A549 (cell line): ENCODE measurements around the gene ANKRD11. TPM values are rescaled to one million over a fixed set of nuclear protein-coding genes. Genes with fewer than 3 reads are reported as not detected.

Experiments used
- ATAC-seq, 2 experiments: fragments of 200-7000 bp in 1 of 2; fragments of >200 bp in 1 of 2; cut with Nextera tagmentation in 1 of 2; cut with Tn5 transposase in 1 of 2; 3 replicates each; pipeline versions ENCODE4 v1.8.0 to v1.9.1; 2018 to 2020; ENCODE audit warnings: mild to moderate bottlenecking in 1 of 2, moderate library complexity in 1 of 2
- CTCF ChIA-PET: fragments of 300-600 bp; sonication (Branson Sonifier 250); formaldehyde crosslinking; extraction: SDS; loops from one replicate; lab custom pipeline; 2021; ENCODE audit warnings: antibody characterized with exemption, inconsistent platforms; lab: Yijun Ruan, JAX
- POLR2A ChIA-PET: fragments of 350-600 bp; formaldehyde crosslinking; extraction: SDS; loops from one replicate; lab custom pipeline; 2021; ENCODE audit warnings: antibody characterized with exemption, inconsistent platforms; lab: Yijun Ruan, JAX
- DNase-seq, 2 experiments: peaks; one replicate each; pipeline versions ENCODE4 v3.0.0 to v3.0.0-alpha.2; 2011 to 2016; ENCODE audit warnings: low read depth in 1 of 2, low spot score in 1 of 2
- FAIRE-seq: peaks from 2 replicates; lab custom pipeline; 2011; peaks lifted over from hg19 to GRCh38; lab: Jason Lieb, UNC
- H3K27ac ChIP-seq, 2 experiments: fragments of >200 bp; sonication (Bioruptor Twin); formaldehyde crosslinking; 3 replicates each; pipeline ENCODE4 v1.5.1; 2016 to 2017
- H3K4me1 ChIP-seq: fragments of >200 bp; sonication (Bioruptor Twin); formaldehyde crosslinking; 3 replicates; pipeline ENCODE4 v1.6.1; 2016
- H3K4me2 ChIP-seq: fragments of >200 bp; sonication (Bioruptor Twin); formaldehyde crosslinking; 3 replicates; pipeline ENCODE4 v1.6.1; 2016
- H3K4me3 ChIP-seq: fragments of >200 bp; sonication (Bioruptor Twin); formaldehyde crosslinking; 3 replicates; pipeline ENCODE4 v1.5.1; 2016
- H3K9me3 ChIP-seq: fragments of >200 bp; sonication (Bioruptor Twin); formaldehyde crosslinking; 3 replicates; pipeline ENCODE4 v1.6.1; 2016
- CBX2 ChIP-seq: fragments of 200-600 bp; sonication (generic); IDR thresholded peaks from 2 replicates; pipeline ENCODE4 v1.6.1; 2016; ENCODE audit warnings: low read depth, mild to moderate bottlenecking, borderline replicate concordance
- CHD2 ChIP-seq: fragments of 150-350 bp; IDR thresholded peaks from 2 replicates; pipeline ENCODE4 v1.6.1; 2014; ENCODE audit warnings: low read length; ENCODE audit not compliant: partially characterized antibody
- EHF ChIP-seq: fragments of 250-450 bp; sonication (Bioruptor Pico); IDR thresholded peaks from 2 replicates; pipeline ENCODE4 v1.5.0; 2020; ENCODE audit warnings: mild to moderate bottlenecking
- FOSB ChIP-seq: fragments of 250-450 bp; sonication (Bioruptor Pico); IDR thresholded peaks from 2 replicates; pipeline ENCODE4 v1.5.0; 2020; ENCODE audit warnings: mild to moderate bottlenecking, moderate library complexity
- GATA3 ChIP-seq: IDR thresholded peaks from 2 replicates; pipeline ENCODE4 v1.6.1; 2012; ENCODE audit warnings: borderline replicate concordance
- HOXB13 ChIP-seq: fragments of 250-450 bp; sonication (Bioruptor Pico); IDR thresholded peaks from 2 replicates; pipeline ENCODE4 v1.5.0; 2020; ENCODE audit warnings: low read depth, mild to moderate bottlenecking, moderate library complexity
- KDM5A ChIP-seq: fragments of 200-600 bp; sonication (generic); IDR thresholded peaks from 2 replicates; pipeline ENCODE4 v1.6.1; 2016; ENCODE audit warnings: antibody characterized with exemption, mild to moderate bottlenecking
- POLR2AphosphoS2 ChIP-seq: conservative IDR thresholded peaks from 2 replicates; pipeline ENCODE4 v1.6.1; 2012; ENCODE audit warnings: low read length, improper control_type of control experiment, inconsistent platforms
- RCOR1 ChIP-seq: fragments of 150-350 bp; IDR thresholded peaks from 2 replicates; pipeline ENCODE4 v1.6.1; 2014; ENCODE audit warnings: antibody characterized with exemption, low read length, low read depth
- RFX5 ChIP-seq: fragments of 450-650 bp; IDR thresholded peaks from 2 replicates; pipeline ENCODE4 v1.7.1; 2014; ENCODE audit warnings: antibody characterized with exemption, mild to moderate bottlenecking, moderate library complexity
- RNF2 ChIP-seq: fragments of 200-600 bp; sonication (generic); IDR thresholded peaks from 2 replicates; pipeline ENCODE4 v1.6.1; 2016; ENCODE audit warnings: low read depth, mild to moderate bottlenecking, antibody characterized with exemption, moderate library complexity, borderline replicate concordance
- TFCP2L1 ChIP-seq: fragments of 250-450 bp; sonication (Bioruptor Pico); IDR thresholded peaks from 2 replicates; pipeline ENCODE4 v1.5.0; 2021; ENCODE audit warnings: mild to moderate bottlenecking
- ZC3H11A ChIP-seq: fragments of 450-650 bp; IDR thresholded peaks from 2 replicates; pipeline ENCODE4 v1.6.1; 2014; ENCODE audit warnings: antibody characterized with exemption, mild to moderate bottlenecking
- ZNF302 ChIP-seq: fragments of 250-450 bp; sonication (Bioruptor Pico); IDR thresholded peaks from 2 replicates; pipeline ENCODE4 v1.9.0; 2021; ENCODE audit warnings: inconsistent platforms, mild to moderate bottlenecking, moderate library complexity
- WGBS: methylation state at CpG from one replicate; pipeline ENCODE4 v1.1.6; 2017; ENCODE audit errors: missing lambda C conversion rate; 5-methylcytosine and 5-hydroxymethylcytosine counted together
- polyA plus RNA-seq, 4 experiments: library from polyadenylated mRNA; depleted of rRNA in 3 of 4; stranded (reverse); fragments of >200 nt; fragmentation: RNase III in 1 of 4; extraction: RNeasy Plus Mini Kit Qiagen cat#74134 plus additional on column Dnase treatment in 1 of 4; gene quantifications; 2 replicates in 3 of 4; 3 replicates in 1 of 4; pipeline ENCODE4 v1.2.3, GENCODE V29; 2011 to 2017
- TF ChIP-seq, protein P1 (sequence below): fragments of 200-600 bp; sonication (generic); IDR thresholded peaks from 2 replicates; pipeline ENCODE4 v1.6.1; 2016; ENCODE audit warnings: antibody characterized with exemption, mild to moderate bottlenecking, moderate library complexity
- TF ChIP-seq, protein P2 (sequence below): fragments of >200 bp; sonication (Bioruptor Twin); formaldehyde crosslinking; IDR thresholded peaks from 3 replicates; pipeline ENCODE4 v1.6.1; 2016
- TF ChIP-seq, protein P3 (sequence below): fragments of 250-450 bp; sonication (Bioruptor Pico); IDR thresholded peaks from 2 replicates; pipeline ENCODE4 v1.5.0; 2021; ENCODE audit warnings: mild to moderate bottlenecking, moderate library complexity, borderline replicate concordance
- TF ChIP-seq, protein P4 (sequence below): fragments of 450-650 bp; IDR thresholded peaks from 2 replicates; pipeline ENCODE4 v1.6.1; 2014; ENCODE audit warnings: antibody characterized with exemption
- TF ChIP-seq, protein P5 (sequence below): IDR thresholded peaks from 2 replicates; pipeline ENCODE4 v1.6.1; 2012; ENCODE audit warnings: low read depth, borderline replicate concordance

ANKRD11 gene
- polyA plus RNA-seq, 2 of the 4 experiments (the other 2 are of a cell fraction) = 53.6 to 54.9 TPM

DNA sequence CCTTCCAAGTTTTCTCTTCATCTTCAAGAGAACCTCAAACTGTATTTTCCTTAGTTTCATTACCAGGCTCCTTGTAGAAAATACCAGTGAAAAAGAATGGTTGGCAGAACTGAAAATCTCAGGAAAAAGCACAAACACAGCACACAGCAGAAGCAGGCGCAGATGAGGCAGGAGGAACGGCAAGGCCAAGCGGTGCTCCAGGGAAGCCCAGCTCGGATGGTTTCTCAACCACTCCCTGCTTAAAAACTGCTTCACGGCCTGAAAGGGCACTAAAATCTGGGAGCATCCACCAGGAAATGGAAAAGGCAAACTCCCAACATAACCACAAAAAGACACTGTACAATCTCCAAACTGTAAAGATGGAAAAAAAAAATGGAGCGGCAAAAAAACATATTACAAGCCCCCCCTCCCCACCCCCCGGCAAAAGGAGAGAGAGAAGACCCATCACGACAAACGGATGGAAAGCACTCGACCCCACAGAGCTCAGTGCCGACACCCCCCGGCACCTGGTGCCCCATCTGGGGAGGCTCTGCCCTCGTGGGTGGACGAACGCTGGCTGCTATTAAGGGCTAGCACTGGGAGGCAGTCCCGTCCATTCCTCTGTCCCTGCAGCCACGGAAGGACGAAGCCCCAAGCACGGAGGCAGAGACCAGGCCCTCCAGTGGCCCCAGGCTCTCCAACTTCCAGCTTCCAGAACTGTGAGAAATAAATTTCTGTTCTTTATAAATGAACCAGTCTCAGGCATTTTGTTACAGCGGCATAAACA is 145.3 kb downstream of the ANKRD11 start (continued):
- TF ChIP-seq CBX2 = no peak
- no peak for TF ChIP-seq TFCP2L1

DNA sequence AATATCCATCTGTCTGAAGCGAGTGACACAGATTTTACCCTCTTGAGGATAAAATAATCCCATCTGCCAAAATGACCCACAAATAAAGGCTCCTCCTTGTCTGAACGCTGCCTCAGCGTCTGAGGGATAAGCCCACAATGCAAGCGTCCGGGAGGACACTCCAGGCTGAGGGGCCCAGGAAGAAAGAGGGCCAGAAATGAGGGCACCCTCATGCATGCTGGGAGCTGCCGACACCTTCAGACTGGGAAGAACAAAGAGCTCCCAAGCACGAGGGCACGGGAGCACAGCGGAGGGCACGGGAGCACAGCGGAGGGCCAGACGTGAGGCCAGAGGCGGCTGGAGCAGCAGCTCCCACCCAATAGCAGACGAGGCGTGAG is 145.9 kb downstream of the ANKRD11 start:
- WGBS = 92% methylated on average over 15 of the region's 15 CpGs
- no peak for FAIRE-seq
- Histone ChIP-seq H3K9me3 (no peaks in the 10 kb centered on the region), H3K27ac (peak overlapping the region in 1 of 2 experiments; percentile 48; a peak in 1 of 6 replicates), H3K4me3 (no peak overlapping the region), H3K4me1 (peaks cover 48% of the 10 kb centered on the region), H3K4me2 (no peak overlapping the region; the same call in 2 of the 3 replicates)
- TF ChIP-seq RCOR1 = no peak
- TF ChIP-seq, protein P1, sequence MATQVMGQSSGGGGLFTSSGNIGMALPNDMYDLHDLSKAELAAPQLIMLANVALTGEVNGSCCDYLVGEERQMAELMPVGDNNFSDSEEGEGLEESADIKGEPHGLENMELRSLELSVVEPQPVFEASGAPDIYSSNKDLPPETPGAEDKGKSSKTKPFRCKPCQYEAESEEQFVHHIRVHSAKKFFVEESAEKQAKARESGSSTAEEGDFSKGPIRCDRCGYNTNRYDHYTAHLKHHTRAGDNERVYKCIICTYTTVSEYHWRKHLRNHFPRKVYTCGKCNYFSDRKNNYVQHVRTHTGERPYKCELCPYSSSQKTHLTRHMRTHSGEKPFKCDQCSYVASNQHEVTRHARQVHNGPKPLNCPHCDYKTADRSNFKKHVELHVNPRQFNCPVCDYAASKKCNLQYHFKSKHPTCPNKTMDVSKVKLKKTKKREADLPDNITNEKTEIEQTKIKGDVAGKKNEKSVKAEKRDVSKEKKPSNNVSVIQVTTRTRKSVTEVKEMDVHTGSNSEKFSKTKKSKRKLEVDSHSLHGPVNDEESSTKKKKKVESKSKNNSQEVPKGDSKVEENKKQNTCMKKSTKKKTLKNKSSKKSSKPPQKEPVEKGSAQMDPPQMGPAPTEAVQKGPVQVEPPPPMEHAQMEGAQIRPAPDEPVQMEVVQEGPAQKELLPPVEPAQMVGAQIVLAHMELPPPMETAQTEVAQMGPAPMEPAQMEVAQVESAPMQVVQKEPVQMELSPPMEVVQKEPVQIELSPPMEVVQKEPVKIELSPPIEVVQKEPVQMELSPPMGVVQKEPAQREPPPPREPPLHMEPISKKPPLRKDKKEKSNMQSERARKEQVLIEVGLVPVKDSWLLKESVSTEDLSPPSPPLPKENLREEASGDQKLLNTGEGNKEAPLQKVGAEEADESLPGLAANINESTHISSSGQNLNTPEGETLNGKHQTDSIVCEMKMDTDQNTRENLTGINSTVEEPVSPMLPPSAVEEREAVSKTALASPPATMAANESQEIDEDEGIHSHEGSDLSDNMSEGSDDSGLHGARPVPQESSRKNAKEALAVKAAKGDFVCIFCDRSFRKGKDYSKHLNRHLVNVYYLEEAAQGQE = no peak
- no peak for TF ChIP-seq ZC3H11A
- no peak for TF ChIP-seq RFX5
- DNase-seq = no peak
- ChIA-PET CTCF (interaction anchor here (1.2 to 2.3 kb wide), 3 partner anchors 9 to 22 kb away, joined by 3 to 8 read pairs (median 3); no protein-coding TSS in a partner anchor), POLR2A (no interaction called here)
- ATAC-seq = no peak

DNA sequence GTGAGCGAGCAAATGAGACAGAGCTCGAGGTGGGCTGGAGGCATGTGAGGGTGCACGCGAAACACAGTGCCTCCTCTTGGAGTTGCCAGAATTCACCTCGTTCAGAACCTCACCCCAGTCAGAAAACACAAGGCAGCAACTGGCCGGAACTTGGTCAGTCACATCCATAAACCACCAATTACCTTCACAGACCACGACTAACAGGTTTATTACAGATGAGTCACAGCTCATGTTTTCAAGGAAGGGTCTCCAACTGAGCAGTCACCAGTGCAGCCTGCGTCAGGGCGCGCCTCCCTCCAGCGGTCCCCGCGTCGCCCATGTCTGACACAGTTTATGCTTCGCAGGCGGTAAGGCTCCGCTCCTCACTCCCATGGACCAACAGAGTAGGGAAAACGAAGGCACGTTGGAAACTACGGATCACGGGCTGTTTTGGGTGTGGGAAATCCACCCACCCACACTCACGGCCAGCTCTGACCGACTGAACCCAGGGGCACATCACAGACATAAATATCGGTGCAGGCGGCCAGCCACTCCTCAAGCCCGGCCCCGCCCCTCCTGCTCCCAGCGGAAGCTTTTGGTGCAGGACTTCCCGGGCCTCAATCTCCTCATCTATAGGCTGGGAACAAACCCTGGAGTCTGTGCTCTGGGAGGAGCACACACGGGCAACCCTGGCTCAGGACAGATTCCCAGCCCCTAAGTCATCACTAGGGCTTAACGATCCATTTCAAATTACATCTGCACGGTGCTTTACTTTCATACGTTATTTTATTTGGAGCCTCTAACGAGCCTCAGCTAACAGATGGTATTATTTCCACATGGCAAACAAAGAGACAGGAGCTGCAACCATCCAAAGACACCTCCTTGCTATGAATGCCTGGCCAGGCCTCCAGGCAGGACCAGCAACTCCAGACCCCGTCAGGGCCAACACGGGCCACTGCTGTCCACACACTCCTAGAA is 146.6 kb downstream of the ANKRD11 start:
- WGBS = 90% methylated on average over 36 of the region's 36 CpGs

More for the DNA sequence above, 146.6 kb downstream of the ANKRD11 start:
- Histone ChIP-seq H3K4me1 (peaks cover 55% of the 10 kb centered on the region), H3K9me3 (no peaks in the 10 kb centered on the region), H3K4me3 (no peak overlapping the region), H3K4me2 (no peak overlapping the region), H3K27ac (no peak overlapping the region)
- no peak for ATAC-seq
- FAIRE-seq = no peak
- DNase-seq = no peak
- TF ChIP-seq, protein P2, sequence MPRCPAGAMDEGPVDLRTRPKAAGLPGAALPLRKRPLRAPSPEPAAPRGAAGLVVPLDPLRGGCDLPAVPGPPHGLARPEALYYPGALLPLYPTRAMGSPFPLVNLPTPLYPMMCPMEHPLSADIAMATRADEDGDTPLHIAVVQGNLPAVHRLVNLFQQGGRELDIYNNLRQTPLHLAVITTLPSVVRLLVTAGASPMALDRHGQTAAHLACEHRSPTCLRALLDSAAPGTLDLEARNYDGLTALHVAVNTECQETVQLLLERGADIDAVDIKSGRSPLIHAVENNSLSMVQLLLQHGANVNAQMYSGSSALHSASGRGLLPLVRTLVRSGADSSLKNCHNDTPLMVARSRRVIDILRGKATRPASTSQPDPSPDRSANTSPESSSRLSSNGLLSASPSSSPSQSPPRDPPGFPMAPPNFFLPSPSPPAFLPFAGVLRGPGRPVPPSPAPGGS = no peak
- no peak for TF ChIP-seq RFX5
- TF ChIP-seq HOXB13 (CRISPR knock-in tag) = no peak
- TF ChIP-seq TFCP2L1 = no peak
- TF ChIP-seq ZNF302 (CRISPR knock-in tag) = no peak
- no peak for TF ChIP-seq POLR2AphosphoS2
- TF ChIP-seq GATA3 = no peak
- TF ChIP-seq, protein P3, sequence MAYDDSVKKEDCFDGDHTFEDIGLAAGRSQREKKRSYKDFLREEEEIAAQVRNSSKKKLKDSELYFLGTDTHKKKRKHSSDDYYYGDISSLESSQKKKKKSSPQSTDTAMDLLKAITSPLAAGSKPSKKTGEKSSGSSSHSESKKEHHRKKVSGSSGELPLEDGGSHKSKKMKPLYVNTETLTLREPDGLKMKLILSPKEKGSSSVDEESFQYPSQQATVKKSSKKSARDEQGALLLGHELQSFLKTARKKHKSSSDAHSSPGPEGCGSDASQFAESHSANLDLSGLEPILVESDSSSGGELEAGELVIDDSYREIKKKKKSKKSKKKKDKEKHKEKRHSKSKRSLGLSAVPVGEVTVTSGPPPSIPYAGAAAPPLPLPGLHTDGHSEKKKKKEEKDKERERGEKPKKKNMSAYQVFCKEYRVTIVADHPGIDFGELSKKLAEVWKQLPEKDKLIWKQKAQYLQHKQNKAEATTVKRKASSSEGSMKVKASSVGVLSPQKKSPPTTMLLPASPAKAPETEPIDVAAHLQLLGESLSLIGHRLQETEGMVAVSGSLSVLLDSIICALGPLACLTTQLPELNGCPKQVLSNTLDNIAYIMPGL (CRISPR knock-in tag) = no peak
- TF ChIP-seq, protein P4, sequence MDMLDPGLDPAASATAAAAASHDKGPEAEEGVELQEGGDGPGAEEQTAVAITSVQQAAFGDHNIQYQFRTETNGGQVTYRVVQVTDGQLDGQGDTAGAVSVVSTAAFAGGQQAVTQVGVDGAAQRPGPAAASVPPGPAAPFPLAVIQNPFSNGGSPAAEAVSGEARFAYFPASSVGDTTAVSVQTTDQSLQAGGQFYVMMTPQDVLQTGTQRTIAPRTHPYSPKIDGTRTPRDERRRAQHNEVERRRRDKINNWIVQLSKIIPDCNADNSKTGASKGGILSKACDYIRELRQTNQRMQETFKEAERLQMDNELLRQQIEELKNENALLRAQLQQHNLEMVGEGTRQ = no peak
- no peak for TF ChIP-seq RNF2
- no peak for TF ChIP-seq RCOR1
- no peak for TF ChIP-seq KDM5A
- no peak for TF ChIP-seq EHF (CRISPR knock-in tag)
- TF ChIP-seq CHD2 = no peak
- TF ChIP-seq, protein P5, sequence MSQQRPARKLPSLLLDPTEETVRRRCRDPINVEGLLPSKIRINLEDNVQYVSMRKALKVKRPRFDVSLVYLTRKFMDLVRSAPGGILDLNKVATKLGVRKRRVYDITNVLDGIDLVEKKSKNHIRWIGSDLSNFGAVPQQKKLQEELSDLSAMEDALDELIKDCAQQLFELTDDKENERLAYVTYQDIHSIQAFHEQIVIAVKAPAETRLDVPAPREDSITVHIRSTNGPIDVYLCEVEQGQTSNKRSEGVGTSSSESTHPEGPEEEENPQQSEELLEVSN = no peak
- TF ChIP-seq FOSB (CRISPR knock-in tag) = no peak
- ChIA-PET POLR2A (no interaction called here), CTCF (interaction anchor here (0.8 to 2.3 kb wide), 4 partner anchors 9 to 62 kb away, joined by 3 to 8 read pairs (median 3); no protein-coding TSS in a partner anchor)
